Epithelial cell of esophagus (primary cell): ENCODE measurements around the gene ZNF804A.
A peak's percentile ranks its signal among the peaks of the same experiment; 100 is the strongest.

ENCODE experiments used
- DNase-seq: peaks from one replicate; pipeline ENCODE4 v3.0.0; 2010; ENCODE audit warnings: low read depth
- H3K4me3 ChIP-seq: 2 replicates; pipeline ENCODE4 v1.5.1; 2011; ENCODE audit warnings: mild to moderate bottlenecking, low read length, control low read depth
- TF ChIP-seq, protein P1 (sequence below): IDR thresholded peaks from 2 replicates; pipeline ENCODE4 v1.5.1; 2011; ENCODE audit warnings: low read depth, mild to moderate bottlenecking, low read length, control low read depth, inconsistent platforms; ENCODE audit not compliant: insufficient read depth; ENCODE audit errors: missing control alignments

Gene ZNF804A

DNA sequence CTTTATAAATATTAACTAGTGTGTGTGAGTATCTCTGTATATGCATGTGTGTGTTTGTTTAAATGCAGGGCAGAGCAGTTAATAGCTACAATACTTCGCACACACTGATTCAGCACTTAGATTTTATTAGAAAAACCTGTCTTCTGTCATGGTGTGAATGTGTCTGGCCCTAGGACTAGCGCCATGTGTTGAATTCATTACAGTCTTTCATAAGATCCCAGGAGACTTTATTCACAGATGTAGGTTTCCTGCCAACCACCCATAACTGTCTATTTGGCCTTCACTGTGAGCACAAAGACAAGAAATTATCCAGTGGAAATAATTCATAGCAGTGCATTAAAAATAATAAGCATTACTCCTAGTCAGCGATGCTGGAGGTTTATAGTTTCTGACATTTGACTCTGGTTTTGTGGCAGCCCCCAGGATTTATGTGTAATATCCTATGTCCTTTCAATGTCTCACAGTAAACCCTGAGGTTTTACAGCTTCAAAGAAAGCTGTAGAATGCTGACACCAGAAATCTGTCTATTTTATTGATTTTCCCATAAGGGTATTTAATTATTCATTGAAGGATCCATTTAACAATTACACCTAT lies 93.9 kb downstream of the ZNF804A start:
- TF ChIP-seq, protein P1, sequence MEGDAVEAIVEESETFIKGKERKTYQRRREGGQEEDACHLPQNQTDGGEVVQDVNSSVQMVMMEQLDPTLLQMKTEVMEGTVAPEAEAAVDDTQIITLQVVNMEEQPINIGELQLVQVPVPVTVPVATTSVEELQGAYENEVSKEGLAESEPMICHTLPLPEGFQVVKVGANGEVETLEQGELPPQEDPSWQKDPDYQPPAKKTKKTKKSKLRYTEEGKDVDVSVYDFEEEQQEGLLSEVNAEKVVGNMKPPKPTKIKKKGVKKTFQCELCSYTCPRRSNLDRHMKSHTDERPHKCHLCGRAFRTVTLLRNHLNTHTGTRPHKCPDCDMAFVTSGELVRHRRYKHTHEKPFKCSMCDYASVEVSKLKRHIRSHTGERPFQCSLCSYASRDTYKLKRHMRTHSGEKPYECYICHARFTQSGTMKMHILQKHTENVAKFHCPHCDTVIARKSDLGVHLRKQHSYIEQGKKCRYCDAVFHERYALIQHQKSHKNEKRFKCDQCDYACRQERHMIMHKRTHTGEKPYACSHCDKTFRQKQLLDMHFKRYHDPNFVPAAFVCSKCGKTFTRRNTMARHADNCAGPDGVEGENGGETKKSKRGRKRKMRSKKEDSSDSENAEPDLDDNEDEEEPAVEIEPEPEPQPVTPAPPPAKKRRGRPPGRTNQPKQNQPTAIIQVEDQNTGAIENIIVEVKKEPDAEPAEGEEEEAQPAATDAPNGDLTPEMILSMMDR, result no peak
- no peak overlapping the region for H3K4me3 ChIP-seq
- DNase-seq, result no peak

DNA sequence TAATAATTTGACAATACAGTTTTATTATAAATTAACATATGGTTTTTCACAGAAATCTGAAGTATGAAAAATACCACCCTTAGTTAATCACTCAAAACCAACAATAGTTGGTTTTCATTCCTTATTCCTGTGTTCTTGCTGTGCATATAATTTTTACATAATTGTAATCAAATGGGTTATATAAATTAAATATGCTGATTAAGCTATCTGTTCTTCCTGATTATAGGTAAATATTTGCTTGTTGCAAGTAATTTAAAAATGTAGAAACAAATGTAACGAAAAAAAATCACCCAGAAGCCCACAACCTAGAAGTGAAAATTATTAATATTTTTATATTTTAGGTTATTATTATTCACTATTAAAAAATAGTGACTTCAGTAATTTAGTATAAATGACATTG lies 98.3 kb downstream of the ZNF804A start:
- DNase-seq, result no peak

DNA sequence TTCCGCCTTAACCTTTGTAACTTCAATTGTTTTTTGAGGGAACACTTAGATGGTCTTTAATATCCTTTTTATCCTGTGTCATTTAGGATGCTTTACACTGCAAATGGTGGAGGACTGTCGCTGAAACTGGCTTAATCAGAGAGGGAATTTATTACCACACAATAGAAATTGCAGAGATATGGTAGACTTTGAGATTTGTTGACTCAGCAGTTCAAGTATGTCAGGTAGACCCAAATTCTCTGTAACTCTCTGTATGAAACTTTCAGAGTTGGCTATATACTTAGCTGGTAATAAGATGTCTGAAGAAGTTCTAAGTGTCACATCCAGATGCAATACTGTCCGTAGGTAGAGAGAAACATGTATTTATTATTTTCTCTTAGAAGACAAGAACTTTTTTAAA lies 100.1 kb downstream of the ZNF804A start:
- no peak overlapping the region for H3K4me3 ChIP-seq
- DNase-seq, result no peak
- TF ChIP-seq, protein P1, result no peak

More for the DNA sequence above, 98.3 kb downstream of the ZNF804A start:
- H3K4me3 ChIP-seq, result no peak overlapping the region
- TF ChIP-seq, protein P1, result no peak

DNA sequence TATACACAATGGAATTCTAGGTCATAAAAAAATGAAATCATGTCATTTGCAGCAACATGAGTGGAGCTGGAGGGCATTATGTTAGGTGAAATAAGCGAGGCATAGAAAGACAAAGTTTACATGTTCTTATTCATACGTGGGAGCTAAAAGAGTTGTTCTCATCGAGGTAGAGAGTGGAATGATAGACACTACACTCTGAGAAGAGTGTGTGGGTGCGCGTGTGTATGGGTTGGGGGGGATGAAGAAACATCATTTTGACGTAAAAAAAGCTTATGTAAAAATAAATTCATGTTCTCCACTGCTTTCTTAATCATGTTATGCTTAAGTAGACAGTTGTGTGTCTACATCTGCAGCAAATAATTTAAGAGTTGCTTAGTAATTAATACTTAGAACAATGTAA lies 123.6 kb downstream of the ZNF804A start:
- H3K4me3 ChIP-seq, result no peak overlapping the region
- DNase-seq, result no peak
- TF ChIP-seq, protein P1, result no peak

DNA sequence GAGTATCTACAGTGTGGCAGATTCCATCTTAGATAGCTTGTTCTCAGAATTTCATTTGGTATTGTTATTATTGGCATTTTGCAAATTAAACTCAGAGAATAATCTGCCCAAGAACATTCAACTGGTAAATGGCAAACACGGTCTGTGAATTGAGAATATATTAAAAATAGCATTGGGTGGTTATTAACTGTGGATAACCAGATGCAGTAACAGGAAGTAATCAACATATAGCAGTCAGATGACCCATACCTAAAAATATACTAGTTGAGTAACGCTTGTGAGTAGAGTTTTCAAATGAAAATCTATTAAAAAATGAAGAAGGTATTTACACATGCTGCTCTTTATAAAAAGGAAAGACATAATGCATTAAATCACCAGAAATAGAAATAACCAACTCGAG lies 129.5 kb downstream of the ZNF804A start:
- no peak overlapping the region for H3K4me3 ChIP-seq
- TF ChIP-seq, protein P1, result no peak
- no peak for DNase-seq

DNA sequence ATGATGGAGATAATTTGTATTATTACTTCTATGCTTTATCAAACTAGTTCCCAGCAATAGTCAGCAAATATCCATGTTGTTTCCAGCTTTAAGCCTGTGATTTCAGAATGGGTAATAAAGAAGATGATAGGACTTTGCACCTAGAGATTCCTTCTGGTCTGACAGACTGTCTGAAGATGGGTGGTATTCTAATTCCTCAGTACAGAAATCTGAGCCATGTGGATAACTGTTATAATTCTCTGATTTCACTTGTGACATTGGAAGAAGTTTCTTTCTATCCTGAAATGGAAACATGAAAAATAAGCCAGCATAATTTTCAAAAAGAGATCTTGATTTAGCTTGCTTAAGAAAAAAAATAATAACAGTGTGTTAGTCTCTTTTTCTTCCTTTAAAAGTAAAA lies 130.1 kb downstream of the ZNF804A start:
- no peak for DNase-seq
- TF ChIP-seq, protein P1, result no peak
- no peak overlapping the region for H3K4me3 ChIP-seq

DNA sequence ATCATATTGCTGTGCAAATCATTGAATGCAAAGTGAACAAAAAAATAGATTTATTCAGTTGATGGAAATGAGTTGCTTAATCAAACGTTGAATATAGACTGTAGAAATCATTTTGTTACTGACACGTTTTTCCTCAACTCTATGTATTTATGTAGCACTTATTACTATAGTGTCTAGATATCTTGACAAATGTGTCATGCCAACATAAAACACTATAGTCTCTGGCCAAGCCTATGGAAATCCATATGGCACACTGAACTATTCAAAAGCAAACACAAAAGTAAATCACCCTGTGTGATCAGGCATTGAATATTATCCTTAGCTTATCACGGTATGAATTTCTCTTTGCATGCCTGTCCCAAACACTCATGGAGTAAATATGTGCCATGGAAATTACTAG lies 131.3 kb downstream of the ZNF804A start:
- peak; percentile 18 for DNase-seq

More for the DNA sequence above, 131.3 kb downstream of the ZNF804A start:
- TF ChIP-seq, protein P1, result no peak
- no peak overlapping the region for H3K4me3 ChIP-seq
